HG03469 (cell line): ENCODE results near the gene HDGFL2.

Experiments
- ATAC-seq: cut with Tn5 transposase; IDR thresholded peaks from one replicate; pipeline ENCODE4 v1.9.1; 2021; ENCODE audit warnings: mild to moderate bottlenecking, moderate library complexity, moderate number of reproducible peaks; ENCODE audit not compliant: unreplicated experiment

Gene HDGFL2

GRCh38 chr19:4464815-4465581 is 7.1 kb upstream of the HDGFL2 start:
- ATAC-seq: no peak

- ATAC-seq: no peak
Measured at GRCh38 chr19:4467835-4468234, 4.3 kb upstream of the HDGFL2 start.

DNA sequence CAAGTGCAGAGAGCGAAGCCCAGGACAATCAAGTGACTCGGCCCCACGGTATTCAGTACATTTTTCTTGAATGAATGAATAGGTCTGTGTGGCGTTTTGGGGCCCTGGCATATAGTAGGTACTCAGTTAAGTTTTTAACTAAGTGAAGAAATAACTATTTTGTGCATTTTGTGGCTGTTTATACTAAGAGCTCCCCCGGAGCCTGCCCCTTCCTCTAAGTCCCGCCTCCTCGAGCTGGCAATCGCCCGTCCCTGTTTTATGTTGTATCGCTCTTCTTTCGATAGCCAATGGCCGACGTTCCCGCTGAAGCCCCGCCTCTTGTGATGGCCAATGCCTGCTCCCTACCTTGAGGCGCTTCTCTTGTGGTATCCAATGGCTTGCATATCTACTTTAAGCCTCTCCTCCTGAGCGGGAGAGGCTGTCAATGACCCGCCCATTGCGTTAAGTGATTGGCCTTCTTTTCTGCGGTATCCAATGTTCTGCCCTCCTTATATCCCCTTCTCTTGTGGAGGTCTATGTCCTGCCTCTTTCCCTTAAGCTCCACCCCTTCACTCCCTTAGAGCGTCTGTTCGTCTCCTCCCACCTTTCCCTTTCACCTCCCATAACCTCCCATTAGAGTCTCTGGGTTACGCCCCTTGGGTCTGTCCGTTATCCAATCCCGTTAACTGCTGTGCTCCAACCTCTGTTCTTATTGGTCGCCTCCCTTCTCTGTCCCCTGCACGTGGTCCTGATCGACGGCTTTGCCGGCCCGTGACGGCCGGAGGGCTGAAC is 509 bp upstream of the HDGFL2 start:
- peak; percentile 70 for ATAC-seq

DNA sequence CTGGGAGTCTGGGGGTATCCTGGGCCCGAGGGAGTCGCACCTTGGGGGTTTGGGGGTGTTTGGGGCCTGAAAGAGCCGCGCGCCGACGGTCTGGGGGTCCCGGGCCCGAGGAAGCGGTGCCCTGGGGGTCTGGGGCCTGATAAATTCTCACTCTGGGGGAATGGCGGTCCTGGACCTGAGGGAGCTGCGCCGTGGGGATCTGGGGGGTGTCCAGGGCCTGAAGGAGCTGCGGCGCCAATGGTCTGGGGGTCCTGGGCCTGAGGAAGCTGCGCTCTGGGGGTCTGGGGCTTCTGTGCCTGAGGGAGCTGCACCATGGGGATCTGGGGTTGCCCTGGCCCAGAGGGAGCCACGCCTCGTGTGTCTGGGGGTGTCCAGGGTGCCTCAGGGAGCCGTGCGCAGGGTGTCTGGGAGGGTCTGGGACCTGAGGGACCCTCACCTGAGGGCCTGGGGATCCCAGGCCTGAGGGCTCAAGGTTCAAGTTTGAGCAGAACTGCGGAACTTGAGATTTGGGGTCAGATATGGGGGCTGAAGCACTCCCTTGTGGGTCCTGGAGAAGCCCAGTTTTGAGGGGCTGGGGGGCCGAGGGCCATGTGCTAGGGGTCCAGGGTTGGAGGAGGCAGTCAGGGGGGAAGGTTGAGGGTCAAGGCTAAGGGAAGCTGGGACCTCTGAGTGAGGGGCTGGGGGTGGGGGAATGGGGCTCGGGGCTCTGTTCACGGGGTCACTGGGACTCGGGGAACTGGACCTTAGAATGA is 1.1 kb downstream of the HDGFL2 start:
- no peak for ATAC-seq

DNA sequence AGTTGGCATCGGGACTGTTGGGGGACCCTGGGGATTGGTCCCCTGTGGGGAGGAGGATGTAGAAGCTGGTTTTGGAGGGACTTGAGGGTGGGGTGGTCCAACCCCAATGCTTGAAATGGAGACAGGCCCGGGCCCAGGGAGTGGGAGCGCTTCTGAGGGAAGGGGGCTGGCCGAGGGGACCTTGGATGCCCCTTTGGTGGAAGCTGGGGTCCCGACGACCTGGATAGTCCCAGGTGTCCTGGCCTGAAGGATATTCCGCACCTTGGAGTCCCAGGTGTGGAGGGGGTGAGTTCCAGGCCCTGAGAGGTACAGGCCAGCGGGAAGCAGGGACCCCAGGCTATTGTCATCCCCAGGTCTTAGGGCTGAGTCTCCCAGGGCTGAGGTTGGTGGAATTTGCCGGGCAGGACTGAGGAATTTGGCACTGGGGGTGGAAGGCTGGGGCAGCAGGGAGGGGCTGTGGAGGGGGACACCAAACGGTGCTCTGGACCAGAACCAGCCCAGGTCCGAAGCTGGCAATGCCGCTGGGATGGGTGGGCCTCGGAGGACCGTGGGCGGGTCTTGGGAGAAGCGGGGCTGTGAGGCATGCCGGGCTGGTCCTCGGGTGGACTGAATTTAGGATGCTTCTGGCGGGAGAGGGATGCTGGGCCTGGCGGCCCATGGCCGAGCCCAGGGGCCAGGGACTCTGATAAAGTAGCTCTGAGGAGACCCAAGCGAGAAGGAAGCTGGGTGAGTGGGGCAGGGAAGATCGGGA is 1.8 kb downstream of the HDGFL2 start:
- no peak for ATAC-seq

- ATAC-seq: no peak
Measured at GRCh38 chr19:4474514-4475022, 2.5 kb downstream of the HDGFL2 start.

DNA sequence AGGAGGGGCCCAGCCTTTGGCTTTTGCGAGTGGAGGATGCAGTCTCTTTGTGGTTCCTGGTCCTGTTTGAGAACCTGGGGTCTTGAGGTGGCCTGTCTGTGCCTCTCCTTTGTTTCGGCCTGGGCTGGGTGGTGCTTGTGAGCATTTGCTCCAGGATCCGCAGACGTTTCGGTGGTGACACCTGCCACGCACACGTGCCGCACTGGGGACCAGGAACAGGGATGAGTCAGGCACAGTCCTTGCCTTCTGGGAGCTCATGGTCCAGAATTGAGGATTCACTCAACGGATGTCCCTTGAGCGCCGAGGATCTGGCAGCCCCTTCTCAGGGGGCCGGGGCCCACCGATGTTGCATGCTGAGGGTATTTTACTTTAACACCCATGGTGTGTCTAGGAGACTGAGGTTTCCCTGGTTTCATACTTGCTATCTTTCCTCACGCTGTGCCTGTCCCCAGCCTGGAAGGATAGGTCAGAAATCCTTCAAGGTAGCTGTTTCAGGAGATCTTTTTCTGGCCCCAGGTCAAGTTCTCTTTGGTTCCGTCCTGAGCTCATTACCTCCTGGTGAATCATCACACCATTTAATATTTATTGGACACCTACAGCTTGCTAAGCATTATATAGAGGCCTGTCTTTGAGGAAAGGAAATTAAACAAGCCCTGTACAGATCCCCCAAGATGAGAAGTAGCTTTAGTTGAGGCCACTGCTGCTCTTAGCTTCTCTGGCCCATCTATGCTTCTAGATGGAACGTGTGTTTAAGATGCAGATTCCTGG is 5.1 kb downstream of the HDGFL2 start:
- ATAC-seq: no peak

GRCh38 chr19:4482721-4483364 is 10.7 kb downstream of the HDGFL2 start:
- no peak for ATAC-seq

DNA sequence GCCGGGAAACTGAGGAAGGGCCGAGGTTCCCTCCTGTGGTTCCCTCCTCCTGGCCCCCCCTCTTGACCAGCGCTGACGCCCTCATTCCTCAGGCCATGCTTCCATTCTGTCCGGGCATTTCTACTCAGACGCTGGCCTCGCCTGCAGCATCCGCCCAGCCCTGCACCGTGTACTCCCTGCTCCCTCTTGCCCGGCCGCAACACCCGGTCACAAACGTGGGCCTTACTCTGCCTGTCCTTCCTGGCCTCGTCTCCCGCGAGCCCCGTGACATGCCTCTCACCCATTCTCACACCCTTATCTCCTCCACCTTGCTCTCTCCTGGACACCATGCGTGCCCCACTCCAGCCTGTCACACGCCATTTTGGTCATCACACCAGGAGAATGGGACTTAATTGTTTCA is 11.3 kb downstream of the HDGFL2 start:
- no peak for ATAC-seq

DNA sequence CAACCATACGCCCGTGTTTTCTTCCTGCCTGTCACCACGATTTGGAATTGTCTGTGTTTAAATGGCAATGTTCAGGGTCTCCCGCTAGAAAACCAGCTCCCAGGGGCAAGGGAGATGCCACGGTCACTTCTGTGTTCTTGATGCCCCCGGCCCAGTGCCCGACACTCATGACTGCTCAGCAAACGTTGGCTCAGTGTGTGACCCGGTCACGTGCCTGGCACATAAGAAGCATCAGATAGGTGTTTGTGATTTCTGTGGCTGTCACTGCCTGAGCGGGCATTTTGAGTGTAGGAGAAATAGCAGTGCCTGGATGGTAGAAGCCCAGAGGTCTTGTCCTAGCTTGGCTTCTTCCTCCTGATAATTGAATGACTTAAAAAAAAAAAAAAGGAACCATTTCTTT is 15.5 kb downstream of the HDGFL2 start:
- no peak for ATAC-seq

GRCh38 chr19:4488496-4488895 is 16.4 kb downstream of the HDGFL2 start:
- ATAC-seq: no peak

DNA sequence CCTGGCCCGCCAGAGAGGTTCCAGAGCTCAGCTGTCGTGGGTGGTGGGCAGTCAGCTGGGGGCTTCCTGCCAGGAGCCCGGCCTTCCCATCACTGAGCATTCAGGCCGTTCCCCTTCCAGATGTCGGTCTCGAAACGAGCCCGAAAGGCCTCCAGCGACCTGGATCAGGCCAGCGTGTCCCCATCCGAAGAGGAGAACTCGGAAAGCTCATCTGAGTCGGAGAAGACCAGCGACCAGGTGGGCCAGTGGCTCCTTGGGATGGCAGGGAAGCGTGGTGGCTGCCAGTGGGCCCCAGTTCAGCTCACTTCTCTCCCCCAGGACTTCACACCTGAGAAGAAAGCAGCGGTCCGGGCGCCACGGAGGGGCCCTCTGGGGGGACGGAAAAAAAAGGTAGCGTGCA is 19.3 kb downstream of the HDGFL2 start:
- no peak for ATAC-seq

DNA sequence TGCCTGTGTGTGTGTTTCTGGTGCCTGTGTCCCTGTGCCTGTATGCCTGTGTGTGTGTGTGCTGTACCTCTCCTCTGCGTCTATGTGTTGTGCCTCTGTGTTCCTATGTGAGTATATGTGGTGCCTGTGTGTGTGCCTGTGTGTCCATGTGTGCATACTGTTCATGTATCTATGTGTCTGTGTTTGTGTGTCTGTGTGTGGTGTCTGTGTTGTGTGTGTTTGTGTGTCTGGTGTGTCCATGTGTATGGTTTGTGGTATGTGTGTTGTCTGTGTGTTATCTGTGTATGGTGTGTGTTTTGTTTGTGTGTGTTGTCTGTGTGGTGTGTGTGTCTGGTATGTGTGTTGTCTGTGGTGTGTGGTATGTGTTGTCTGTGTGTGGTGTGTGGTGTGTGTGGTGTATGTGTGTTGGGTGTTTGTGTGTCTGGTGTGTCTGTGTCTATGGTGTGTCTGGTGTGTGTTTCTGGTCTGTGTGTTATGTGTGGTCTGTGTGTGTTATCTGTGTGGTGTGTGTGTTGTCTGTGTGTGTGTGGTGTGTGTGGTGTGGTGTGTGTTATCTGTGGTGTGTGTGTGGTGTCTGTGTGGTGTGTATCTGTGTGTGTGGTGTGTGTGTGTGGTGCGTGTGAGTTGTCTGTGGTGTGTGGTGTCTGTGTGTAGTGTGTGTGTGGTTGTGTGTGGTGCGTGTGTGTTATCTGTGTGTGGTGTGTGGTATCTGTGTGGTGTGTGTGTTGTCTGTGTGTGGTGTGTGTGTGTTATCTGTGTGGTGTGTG is 20.4 kb downstream of the HDGFL2 start:
- no peak for ATAC-seq

DNA sequence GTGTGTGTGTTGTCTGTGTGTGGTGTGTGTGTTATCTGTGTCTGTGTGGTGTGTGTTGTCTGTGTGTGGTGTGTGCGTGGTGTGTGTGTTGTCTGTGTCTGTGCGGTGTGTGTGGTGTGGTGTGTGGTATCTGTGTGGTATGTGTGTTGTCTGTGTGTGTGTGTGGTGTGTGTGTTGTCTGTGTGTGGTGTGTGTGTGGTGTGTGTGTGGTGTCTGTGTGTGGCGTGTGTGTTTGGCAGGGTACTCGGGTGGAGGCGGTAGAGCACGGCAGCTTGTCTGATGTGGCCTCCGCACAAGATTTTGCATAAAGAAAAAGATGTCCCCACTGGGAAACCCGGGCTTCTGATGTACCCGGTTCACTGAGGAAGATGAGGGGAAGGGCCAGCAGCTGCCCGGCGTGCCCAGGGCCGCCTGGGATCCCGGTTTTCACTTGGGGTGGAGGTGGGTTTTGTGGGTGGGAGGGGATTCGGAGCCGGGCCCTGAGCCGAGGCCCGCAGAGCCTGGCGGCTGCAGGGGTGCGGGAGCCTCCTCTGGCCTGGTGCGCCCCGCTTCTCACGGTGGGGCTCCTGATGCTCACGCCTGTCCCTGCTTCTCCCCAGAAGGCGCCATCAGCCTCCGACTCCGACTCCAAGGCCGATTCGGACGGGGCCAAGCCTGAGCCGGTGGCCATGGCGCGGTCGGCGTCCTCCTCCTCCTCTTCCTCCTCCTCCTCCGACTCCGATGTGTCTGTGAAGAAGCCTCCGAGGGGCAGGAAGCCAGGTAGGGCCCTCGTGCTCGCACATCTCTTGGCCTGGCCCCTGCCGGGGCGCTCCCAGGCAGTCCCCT is 21.2 kb downstream of the HDGFL2 start:
- no peak for ATAC-seq

- no peak for ATAC-seq
Measured at GRCh38 chr19:4493929-4494690, 22.0 kb downstream of the HDGFL2 start.

GRCh38 chr19:4494691-4495064 is 22.6 kb downstream of the HDGFL2 start:
- ATAC-seq: no peak

DNA sequence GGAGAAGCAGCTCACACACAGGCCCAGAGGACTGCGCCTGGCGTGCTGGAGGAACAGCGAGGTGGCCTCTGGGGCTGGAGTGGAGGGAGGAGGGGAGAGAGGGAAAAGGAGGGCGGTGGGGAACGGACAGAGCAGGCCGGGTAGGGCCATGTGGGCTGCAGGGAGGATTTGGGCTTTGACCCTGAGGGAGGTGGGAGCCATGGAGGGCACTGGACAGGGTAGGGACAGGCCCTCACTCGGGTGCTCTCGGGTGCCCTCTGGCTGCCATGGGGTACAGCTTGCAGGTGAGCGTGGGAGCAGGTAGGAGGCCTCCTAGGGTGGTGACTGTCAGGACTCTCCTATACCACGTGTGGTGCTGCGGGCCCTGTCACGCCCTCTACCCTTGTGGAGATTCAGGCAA is 23.4 kb downstream of the HDGFL2 start:
- ATAC-seq: no peak
